Heart left ventricle (tissue), 16 donors: ENCODE results near the gene ZNF598. TPM values are rescaled to one million over a fixed set of nuclear protein-coding genes. Genes with fewer than 3 reads are reported as not detected.

ENCODE experiments used
- ATAC-seq, 4 donors: fragments of 200-7000 bp; cut with Tn5 transposase; one replicate each; pipeline ENCODE4 v1.9.1; 2020 to 2022; ENCODE audit warnings: moderate library complexity in 4 of 4, mild to moderate bottlenecking in 3 of 4, moderate number of reproducible peaks in 1 of 4
- DNase-seq, 5 donors: peaks; one replicate each; pipeline ENCODE4 v3.0.0-alpha.2; 2020
- H3K27ac ChIP-seq, 12 donors: fragments of 200-600 bp; sonication (generic) in 4 of 12; one replicate each; pipeline versions ENCODE4 v1.5.0 to v1.8.0; 2016 to 2022; ENCODE audit warnings: mild to moderate bottlenecking in 2 of 12
- H3K27me3 ChIP-seq, 9 donors: fragments of 200-600 bp; sonication (generic) in 2 of 9; one replicate each; pipeline versions ENCODE4 v1.5.1 to v1.8.0; 2016 to 2022; ENCODE audit warnings: mild to moderate bottlenecking in 3 of 9
- H3K36me3 ChIP-seq, 9 donors: fragments of 200-600 bp; sonication (generic) in 2 of 9; one replicate each; pipeline versions ENCODE4 v1.5.0 to v1.8.0; 2018 to 2022; ENCODE audit warnings: mild to moderate bottlenecking in 2 of 9
- H3K4me1 ChIP-seq, 12 donors: fragments of 200-600 bp; sonication (generic) in 4 of 12; one replicate each; pipeline versions ENCODE4 v1.5.0 to v1.8.0; 2016 to 2022; ENCODE audit warnings: mild to moderate bottlenecking in 3 of 12
- H3K4me3 ChIP-seq, 12 donors: fragments of 200-600 bp; sonication (generic) in 4 of 12; one replicate each; pipeline versions ENCODE4 v1.5.0 to v1.8.0; 2017 to 2022; ENCODE audit warnings: mild to moderate bottlenecking in 9 of 12, moderate library complexity in 4 of 12
- H3K9me3 ChIP-seq, 12 donors: fragments of 200-600 bp; sonication (generic) in 4 of 12; one replicate each; pipeline versions ENCODE4 v1.5.0 to v1.8.0; 2016 to 2022; ENCODE audit warnings: mild to moderate bottlenecking in 1 of 12
- CTCF ChIP-seq, 12 donors: fragments of 200-600 bp; sonication (generic) in 4 of 12; IDR thresholded peaks; one replicate each; pipeline versions ENCODE4 v1.5.0 to v1.8.0; 2018 to 2022; ENCODE audit warnings: antibody characterized with exemption in 12 of 12, mild to moderate bottlenecking in 5 of 12
- POLR2A ChIP-seq, 2 donors: fragments of 450-650 bp; IDR thresholded peaks; one replicate each; pipeline ENCODE4 v1.6.1; 2017; ENCODE audit warnings: antibody characterized with exemption in 2 of 2, mild to moderate bottlenecking in 2 of 2, moderate library complexity in 2 of 2
- WGBS, 4 donors: extraction: QIAGEN DNeasy Blood & Tissue Kit in 2 of 4; methylation state at CpG; one replicate each; pipeline versions ENCODE4 v1.1.5 to v1.1.7; 2013 to 2018; 5-methylcytosine and 5-hydroxymethylcytosine counted together
- intact Hi-C, 10 donors: fragments of 100-400 bp; cut with DNase I; formaldehyde crosslinking; loops; one replicate each; pipeline versions ENCODE4 v1.11.1 to v1.14.2; 2022
- long read RNA-seq, 3 donors: library from polyadenylated mRNA; unstranded; transcript quantifications; one replicate each; pipeline ENCODE4 v2.0.0, GENCODE V29; 2020 to 2021
- polyA plus RNA-seq, 2 donors: library from polyadenylated mRNA; stranded (reverse); fragments of 200-250 nt; gene quantifications; one replicate each; pipeline ENCODE4 v1.2.3, GENCODE V29; 2013
- total RNA-seq, 9 donors: library from RNA; depleted of rRNA in 2 of 9; stranded (reverse); fragments of >200 nt in 2 of 9; fragmentation: NEBNext Ultra II Directional in 3 of 9; extraction: Animal tissue kit (Norgen Biotek cat#: 25700) in 3 of 9; gene quantifications; one replicate each; pipeline versions ENCODE4 v1.1.0 to v1.2.4, GENCODE V29; 2016 to 2023
- donor health status: ischemic (EF 13 %, LVEDD 7.1; RV severe dilation, severe dysfunction).
- donor health status: healthy with polysubstance abuse.
- donor health status: DM: no; HTN: yes; CAD: no.
- donor health status: DM: no; HTN: no; CAD: no.
- donor health status: ischemic (EF 25% LVEDD 6.9; RV normal size, moderate dysfunction).
- donor health status: ischemic (EF 25% LVEDD 5.7; RV mildly dilated, moderate dysfunction).
- donor health status: healthy.
- donor health status: DM: yes; HTN: yes; CAD: no.
- donor health status: ischemic (EF 35%, LVEDD 5.7; RV mildly dilated, moderate dysfunction).
- donor health status: nonischemic (EF 11% LVEDD 7.7; RV severe dilation, severe dysfunction).
- donor health status: DM: yes; HTN: yes; CAD: no.
- donor health status: PGD.
- donor health status: ischemic (EF 29% LVEDD 5.4; RV normal size, mild dysfunction).
- donor health status: nonischemic (EF 23%, LVEDD 6.1; RV moderate dilation, normal function).

Gene ZNF598
- total RNA-seq, result 10 to 100 TPM; 10.9 to 47.4 (median 17.0) TPM
- 10 to 100 TPM in 1 of 2 donors, 1 to 10 TPM in 1; 9.4 to 33.8 TPM for polyA plus RNA-seq
- long read RNA-seq, donor 1, transcript ZNF598-208 (3 exons, 815 nt), result major isoform, 5 of 12 reads
- long read RNA-seq, donor 1, partial matches to known transcripts, result 5 of 12 reads
- long read RNA-seq, donor 1, other reads (novel, unspliced or antisense), result 2 of 12 reads
- long read RNA-seq, donor 2, partial matches to known transcripts, result 3 of 10 reads
- long read RNA-seq, donor 2, other reads (novel, unspliced or antisense), result 3 of 10 reads
- long read RNA-seq, donor 3, partial matches to known transcripts, result 3 of 13 reads
- long read RNA-seq, donor 3, other reads (novel, unspliced or antisense), result 6 of 13 reads

GRCh38 chr16:2009791-2010510 is at the start of gene ZNF598:
Gene ZNF598 (minus strand): TSS chr16:2009821.
- Histone ChIP-seq H3K4me1 (peaks cover 20 to 53% (median 38%) of the 10 kb centered on the region in 12 donors), H3K36me3 (no peaks in the 10 kb centered on the region), H3K4me3 (peak within 1 kb of the TSS; percentile 69 to 100 (median 94)), H3K27me3 (no peaks in the 10 kb centered on the region), H3K9me3 (no peaks in the 10 kb centered on the region), H3K27ac (peak within 1 kb of the TSS; percentile 58 to 98 (median 93))
- TF ChIP-seq POLR2A (IDR thresholded peaks at IDR 0.05) (peak in 1 of 2 donors; percentile 92), CTCF (IDR thresholded peaks at IDR 0.05) (peak in 2 of 12 donors; percentile 6 to 24)
- intact Hi-C loops, result loop anchor here in 3 of 10 donors (2.0 to 10.0 kb wide), 4 partner anchors 25 to 495 kb away; partner anchors contain the start of genes GFER (in 1 of the 3) and TRAF7 (in 1 of the 3)
- peak; percentile 90 to 97 (median 96) for ATAC-seq
- 1 to 6% (median 3%) methylated on average over 21 to 52 of the region's 52 CpGs for WGBS, 4 donors
- peak; percentile 87 to 91 (median 88) for DNase-seq

GRCh38 chr16:2058872-2059271 is 49.3 kb upstream of the ZNF598 start:
- 95 to 97% (median 96%) methylated on average over 10 of the region's 10 CpGs for WGBS, 4 donors
- Histone ChIP-seq H3K36me3 (peaks cover 0 to 87% (median 69%) of the 10 kb centered on the region in 9 donors), H3K9me3 (no peaks in the 10 kb centered on the region), H3K4me1 (no peaks in the 10 kb centered on the region), H3K27me3 (no peaks in the 10 kb centered on the region), H3K4me3 (no peak overlapping the region), H3K27ac (no peak overlapping the region)
- TF ChIP-seq CTCF (IDR thresholded peaks at IDR 0.05), result no peak
- TF ChIP-seq POLR2A (IDR thresholded peaks at IDR 0.05), result no peak
- ATAC-seq, result peak in 1 of 4 donors; percentile 28
- DNase-seq, result no peak
- intact Hi-C loops, result loop anchor here in 2 of 10 donors (5.0 kb wide), 1 partner anchor 37 kb away; no protein-coding TSS in a partner anchor

- Histone ChIP-seq H3K4me3 (no peak overlapping the region), H3K4me1 (no peaks in the 10 kb centered on the region), H3K9me3 (no peaks in the 10 kb centered on the region), H3K36me3 (peaks cover 0 to 87% (median 69%) of the 10 kb centered on the region in 9 donors), H3K27ac (no peak overlapping the region), H3K27me3 (no peaks in the 10 kb centered on the region)
- intact Hi-C loops, result loop anchor here in 2 of 10 donors (5.0 kb wide), 1 partner anchor 36 kb away; no protein-coding TSS in a partner anchor
- WGBS, 4 donors, result 90 to 91% (median 90%) methylated on average over 13 of the region's 13 CpGs
- DNase-seq, result no peak
- TF ChIP-seq POLR2A (IDR thresholded peaks at IDR 0.05), result no peak
- no peak for TF ChIP-seq CTCF (IDR thresholded peaks at IDR 0.05)
- ATAC-seq, result no peak
Observed at GRCh38 chr16:2058420-2058819, 48.8 kb upstream of the ZNF598 start.

GRCh38 chr16:2057438-2057837 is 47.8 kb upstream of the ZNF598 start:
- Histone ChIP-seq H3K27me3 (no peaks in the 10 kb centered on the region), H3K4me1 (no peaks in the 10 kb centered on the region), H3K4me3 (no peak overlapping the region), H3K27ac (no peak overlapping the region), H3K36me3 (peaks cover 0 to 87% (median 69%) of the 10 kb centered on the region in 9 donors), H3K9me3 (no peaks in the 10 kb centered on the region)
- intact Hi-C loops, result loop anchor here in 3 of 10 donors (2.0 to 5.0 kb wide), 2 partner anchors 35 kb away; no protein-coding TSS in a partner anchor
- no peak for DNase-seq
- ATAC-seq, result no peak
- no peak for TF ChIP-seq CTCF (IDR thresholded peaks at IDR 0.05)
- TF ChIP-seq POLR2A (IDR thresholded peaks at IDR 0.05), result no peak
- WGBS, 4 donors, result 81 to 93% (median 92%) methylated on average over 10 of the region's 10 CpGs
